ENCODE data around the gene GALNT2. TPM values are rescaled to one million over a fixed set of nuclear protein-coding genes. Genes with fewer than 3 reads are reported as not detected.
A peak's percentile ranks its signal among the peaks of the same experiment; 100 is the strongest.

GALNT2 gene
- total and polyA plus RNA-seq, 2 donors (not counting 1 experiment from before 2014, with no cell fraction given): 19.0 to 184 TPM

GRCh38 chr1:230286890-230287269 lies 219.8 kb downstream of the GALNT2 start:
- H3K4me1 ChIP-seq (ENCODE audit: control insufficient read depth in 2 of 2, insufficient read depth in 2 of 2, low read length in 2 of 2): peaks cover 38 to 45% of the 10 kb centered on the region in 2 donors
- DNase-seq (no peak), ATAC-seq (ENCODE audit: low read depth) (no peak)
- no peak overlapping the region for H3K27ac ChIP-seq (ENCODE audit: low read length in 2 of 2)
- POLR2A ChIA-PET: no interaction called here
- H3K4me3 Mint-ChIP-seq: no peak overlapping the region
- CTCF ChIA-PET: interaction anchor here (2.8 kb wide), 1 partner anchor 19 kb away, joined by 9 read pairs; no protein-coding TSS in a partner anchor
- H3K27me3 ChIP-seq (replicated peaks in 1 of 4; ENCODE audit: control extremely low read depth in 1 of 4, control insufficient read depth in 3 of 4, insufficient read depth in 4 of 4, low read length in 3 of 4): no peaks in the 10 kb centered on the region
- no peaks in the 10 kb centered on the region for H3K27me3 Mint-ChIP-seq
- intact Hi-C loops (cut with micrococcal nuclease): no loop called here
- H4K20me1 ChIP-seq (ENCODE audit: control insufficient read depth, insufficient read depth, low read length, poor library complexity, severe bottlenecking): no peaks in the 10 kb centered on the region
- no peak overlapping the region for H3K9ac ChIP-seq (ENCODE audit: low read length)
- no peaks in the 10 kb centered on the region for H3K9me3 Mint-ChIP-seq (ENCODE audit: insufficient read depth)
- peaks cover 0 to 10% (median 0%) of the 10 kb centered on the region in 3 donors for H3K9me3 ChIP-seq (ENCODE audit: control extremely low read depth in 1 of 3, control insufficient read depth in 2 of 3, insufficient read depth in 1 of 3, low read length in 2 of 3)
- no peak overlapping the region for H3K27ac Mint-ChIP-seq
- no peaks in the 10 kb centered on the region for H3K36me3 ChIP-seq (replicated peaks in 1 of 2; ENCODE audit: control extremely low read depth in 1 of 2, control insufficient read depth in 1 of 2, extremely low read depth in 1 of 2, insufficient read depth in 2 of 2, low read length in 1 of 2)
- no peak overlapping the region for H3K4me3 ChIP-seq (ENCODE audit: control extremely low read depth in 1 of 5, extremely low read depth in 1 of 5, insufficient read depth in 1 of 5, low read depth in 2 of 5, low read length in 4 of 5)
- H3K4me2 ChIP-seq (replicated peaks; ENCODE audit: low read depth, low read length, poor library complexity, severe bottlenecking): no peak overlapping the region
- no peak overlapping the region for H2AFZ ChIP-seq (ENCODE audit: insufficient read depth, low read depth, low read length, poor library complexity, severe bottlenecking)
- no peaks in the 10 kb centered on the region for H3K79me2 ChIP-seq (ENCODE audit: control insufficient read depth, insufficient read depth, low read length)
- WGBS (ENCODE audit: insufficient coverage): 100% methylated on average over 2 of the region's 10 CpGs
- TF ChIP-seq EZH2 (IDR thresholded peaks at IDR 0.05; ENCODE audit: borderline replicate concordance, insufficient read depth, low read depth, low read length, poor library complexity, severe bottlenecking) (no peak), CTCF (IDR thresholded peaks at IDR 0.05) (no peak)
- H3K4me1 Mint-ChIP-seq: peaks cover 62% of the 10 kb centered on the region

GRCh38 chr1:230287674-230288315 lies 220.8 kb downstream of the GALNT2 start:
- ATAC-seq (ENCODE audit: low read depth): no peak
- TF ChIP-seq EZH2 (IDR thresholded peaks at IDR 0.05; ENCODE audit: borderline replicate concordance, insufficient read depth, low read depth, low read length, poor library complexity, severe bottlenecking) (no peak), CTCF (IDR thresholded peaks at IDR 0.05) (no peak)
- Histone ChIP-seq H4K20me1 (ENCODE audit: control insufficient read depth, insufficient read depth, low read length, poor library complexity, severe bottlenecking) (no peaks in the 10 kb centered on the region), H3K4me1 (ENCODE audit: control insufficient read depth in 2 of 2, insufficient read depth in 2 of 2, low read length in 2 of 2) (peaks cover 39 to 45% of the 10 kb centered on the region in 2 donors), H3K4me2 (replicated peaks; ENCODE audit: low read depth, low read length, poor library complexity, severe bottlenecking) (no peak overlapping the region), H3K36me3 (replicated peaks in 1 of 2; ENCODE audit: control extremely low read depth in 1 of 2, control insufficient read depth in 1 of 2, extremely low read depth in 1 of 2, insufficient read depth in 2 of 2, low read length in 1 of 2) (no peaks in the 10 kb centered on the region), H2AFZ (ENCODE audit: insufficient read depth, low read depth, low read length, poor library complexity, severe bottlenecking) (no peak overlapping the region), H3K27me3 (replicated peaks in 1 of 4; ENCODE audit: control extremely low read depth in 1 of 4, control insufficient read depth in 3 of 4, insufficient read depth in 4 of 4, low read length in 3 of 4) (no peaks in the 10 kb centered on the region), H3K9ac (ENCODE audit: low read length) (no peak overlapping the region), H3K27ac (ENCODE audit: low read length in 2 of 2) (no peak overlapping the region), H3K4me3 (ENCODE audit: control extremely low read depth in 1 of 5, extremely low read depth in 1 of 5, insufficient read depth in 1 of 5, low read depth in 2 of 5, low read length in 4 of 5) (no peak overlapping the region), H3K79me2 (ENCODE audit: control insufficient read depth, insufficient read depth, low read length) (no peaks in the 10 kb centered on the region), H3K9me3 (ENCODE audit: control extremely low read depth in 1 of 3, control insufficient read depth in 2 of 3, insufficient read depth in 1 of 3, low read length in 2 of 3) (peaks cover 0 to 10% (median 0%) of the 10 kb centered on the region in 3 donors)
- peaks cover 62% of the 10 kb centered on the region for H3K4me1 Mint-ChIP-seq
- H3K9me3 Mint-ChIP-seq (ENCODE audit: insufficient read depth): no peaks in the 10 kb centered on the region
- ChIA-PET POLR2A (no interaction called here), CTCF (interaction anchor here (2.8 kb wide), 1 partner anchor 19 kb away, joined by 9 read pairs; no protein-coding TSS in a partner anchor)
- peak overlapping the region; percentile 56 for H3K27ac Mint-ChIP-seq
- no peak overlapping the region for H3K4me3 Mint-ChIP-seq
- 91% methylated on average over 12 of the region's 17 CpGs for WGBS (ENCODE audit: insufficient coverage)
- DNase-seq: no peak
- no peaks in the 10 kb centered on the region for H3K27me3 Mint-ChIP-seq
- intact Hi-C loops (cut with micrococcal nuclease): no loop called here
